T-helper 2 cell treated with Interferon-gamma antibody and Interleukin-4, amounts not matched to agents 5 μg/mL and 100 μg/mL, for 36 hours (primary cell): Measurements from ENCODE around the gene GLUD1.
"Not testable (repeated sequence)": the region's sequence is repeated elsewhere in the genome, so short reads cannot be mapped to it uniquely, and the experiment has no call there.

Experiments
- DNase-seq: peaks from one replicate; pipeline ENCODE4 v3.0.0; 2021; ENCODE audit warnings: low spot score
- H3K27ac Mint-ChIP-seq: one replicate; pipeline ENCODE4 v1.8.0; 2021; ENCODE audit warnings: mild to moderate bottlenecking, mixed read lengths
- H3K27me3 Mint-ChIP-seq: one replicate; pipeline ENCODE4 v1.8.0; 2021; ENCODE audit warnings: low read depth, mixed read lengths
- H3K36me3 Mint-ChIP-seq: one replicate; pipeline ENCODE4 v1.8.0; 2021; ENCODE audit warnings: low read depth, mixed read lengths
- H3K4me1 Mint-ChIP-seq: one replicate; pipeline ENCODE4 v1.8.0; 2021; ENCODE audit warnings: low read depth, mixed read lengths
- H3K4me3 Mint-ChIP-seq: one replicate; pipeline ENCODE4 v1.8.0; 2022; ENCODE audit warnings: mild to moderate bottlenecking, moderate library complexity, mixed read lengths
- H3K9me3 Mint-ChIP-seq: one replicate; pipeline ENCODE4 v1.8.0; 2021; ENCODE audit warnings: mixed read lengths

The GLUD1 gene

DNA sequence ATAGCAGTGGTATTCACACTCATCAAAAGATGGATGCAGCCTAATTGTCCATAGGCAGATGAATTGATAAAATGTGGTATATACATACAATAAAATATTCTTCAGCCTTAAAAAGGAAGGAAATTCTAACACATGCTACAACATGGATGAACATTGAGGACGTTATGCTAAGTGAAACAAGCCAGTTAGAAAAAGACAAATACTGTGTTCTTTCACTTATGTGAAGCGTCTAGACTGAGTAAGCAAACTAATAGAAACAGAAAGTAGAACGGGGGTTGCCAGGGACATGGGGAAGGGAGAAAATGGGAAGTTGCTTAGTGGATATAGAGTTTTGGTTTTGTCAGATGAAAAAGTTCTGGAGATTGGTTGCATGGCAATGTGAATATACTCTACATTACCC is 81.1 kb downstream of the GLUD1 start:
- H3K4me1 Mint-ChIP-seq, H3K27me3 Mint-ChIP-seq, H3K27ac Mint-ChIP-seq, DNase-seq, H3K9me3 Mint-ChIP-seq, H3K36me3 Mint-ChIP-seq: not testable (repeated sequence)
- peak overlapping the region; percentile 18 for H3K4me3 Mint-ChIP-seq

DNA sequence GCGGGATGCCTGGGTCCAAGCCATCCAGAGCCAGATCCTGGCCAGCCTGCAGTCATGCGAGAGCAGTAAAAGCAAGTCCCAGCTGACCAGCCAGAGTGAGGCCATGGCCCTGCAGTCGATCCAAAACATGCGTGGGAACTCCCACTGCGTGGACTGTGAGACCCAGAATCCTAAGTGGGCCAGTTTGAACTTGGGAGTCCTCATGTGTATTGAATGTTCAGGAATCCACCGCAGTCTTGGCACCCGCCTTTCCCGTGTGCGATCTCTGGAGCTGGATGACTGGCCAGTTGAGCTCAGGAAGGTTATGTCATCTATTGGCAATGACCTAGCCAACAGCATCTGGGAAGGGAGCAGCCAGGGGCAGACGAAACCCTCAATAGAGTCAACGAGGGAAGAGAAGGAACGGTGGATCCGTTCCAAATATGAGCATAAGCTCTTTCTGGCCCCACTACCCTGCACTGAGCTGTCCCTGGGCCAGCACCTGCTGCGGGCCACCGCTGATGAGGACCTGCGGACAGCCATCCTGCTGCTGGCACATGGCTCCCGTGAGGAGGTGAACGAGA is 85.4 kb downstream of the GLUD1 start:
- not testable (repeated sequence) for H3K9me3 Mint-ChIP-seq, H3K4me1 Mint-ChIP-seq, H3K27me3 Mint-ChIP-seq, DNase-seq, H3K36me3 Mint-ChIP-seq, H3K27ac Mint-ChIP-seq, H3K4me3 Mint-ChIP-seq

DNA sequence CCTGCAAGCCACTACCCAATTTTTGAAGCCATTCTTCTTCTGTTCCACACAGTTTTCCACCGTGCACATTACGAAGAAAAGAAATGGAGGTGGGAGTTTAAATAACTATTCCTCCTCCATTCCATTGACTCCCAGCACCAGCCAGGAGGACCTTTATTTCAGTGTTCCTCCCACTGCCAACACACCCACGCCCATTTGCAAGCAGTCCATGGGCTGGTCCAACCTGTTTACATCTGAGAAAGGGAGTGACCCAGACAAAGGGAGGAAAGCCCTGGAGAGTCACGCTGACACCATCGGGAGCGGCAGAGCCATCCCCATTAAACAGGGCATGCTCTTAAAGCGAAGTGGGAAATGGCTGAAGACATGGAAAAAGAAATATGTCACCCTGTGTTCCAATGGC is 86.3 kb downstream of the GLUD1 start:
- not testable (repeated sequence) for H3K36me3 Mint-ChIP-seq, H3K27me3 Mint-ChIP-seq, H3K27ac Mint-ChIP-seq, H3K9me3 Mint-ChIP-seq, H3K4me1 Mint-ChIP-seq, H3K4me3 Mint-ChIP-seq, DNase-seq

DNA sequence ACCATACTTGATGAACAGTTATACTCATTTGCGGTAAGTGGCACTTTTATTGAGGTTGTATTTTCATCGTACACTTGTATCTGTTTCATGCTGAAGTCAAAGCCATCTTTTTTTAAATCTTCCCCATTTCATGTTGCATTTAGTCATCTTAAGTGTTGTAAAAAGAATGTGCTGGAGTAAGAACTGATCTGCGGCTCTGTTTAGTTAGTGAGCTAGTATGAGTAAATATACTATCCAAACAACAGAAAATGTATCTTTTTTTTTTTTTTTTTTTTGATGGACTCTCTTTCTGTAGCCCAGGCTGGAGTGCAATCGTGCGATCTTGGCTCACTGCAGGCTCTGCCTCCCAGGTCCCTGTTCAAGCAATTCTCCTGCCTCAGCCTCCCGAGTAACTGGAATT is 87.0 kb downstream of the GLUD1 start:
- not testable (repeated sequence) for H3K27me3 Mint-ChIP-seq, DNase-seq, H3K36me3 Mint-ChIP-seq, H3K4me3 Mint-ChIP-seq, H3K4me1 Mint-ChIP-seq, H3K9me3 Mint-ChIP-seq, H3K27ac Mint-ChIP-seq

DNA sequence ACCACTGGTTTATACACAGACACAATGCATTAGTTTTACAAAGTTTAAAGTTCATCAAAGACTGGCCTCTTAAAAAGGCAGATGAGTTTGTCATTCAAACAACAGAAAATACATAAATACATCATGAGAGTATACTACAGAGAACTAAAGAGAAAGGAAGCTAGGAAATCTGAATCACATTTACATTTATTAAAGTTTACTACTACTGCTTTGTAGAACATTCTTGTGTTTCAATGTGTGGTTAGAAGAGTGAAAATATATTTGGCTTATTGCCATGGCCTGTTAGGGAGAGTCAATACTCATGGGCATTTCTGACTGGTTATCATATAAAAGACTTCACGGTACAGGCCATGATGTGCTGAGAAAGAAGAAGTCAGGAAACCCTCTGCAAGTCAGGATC is 87.5 kb downstream of the GLUD1 start:
- H3K9me3 Mint-ChIP-seq, DNase-seq, H3K4me3 Mint-ChIP-seq, H3K36me3 Mint-ChIP-seq, H3K4me1 Mint-ChIP-seq, H3K27ac Mint-ChIP-seq, H3K27me3 Mint-ChIP-seq: not testable (repeated sequence)

DNA sequence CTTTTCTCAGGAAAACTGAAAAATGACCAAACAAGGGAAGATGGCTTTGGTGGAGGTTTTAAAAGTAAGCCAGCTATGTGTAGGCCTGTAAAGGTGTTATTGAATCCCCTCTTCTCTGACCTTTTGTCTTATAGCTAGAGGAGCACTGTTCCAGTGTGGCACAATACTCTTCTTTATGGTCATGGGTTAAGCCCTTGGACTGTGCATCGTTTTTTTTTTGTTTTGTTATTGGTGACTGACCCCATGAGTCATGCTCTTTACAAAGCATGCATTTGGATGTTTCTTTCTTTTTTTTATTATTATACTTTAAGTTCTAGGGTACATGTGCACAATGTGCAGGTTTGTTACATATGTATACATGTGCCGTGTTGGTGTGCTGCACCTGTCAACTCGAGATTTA is 94.2 kb downstream of the GLUD1 start:
- no peak for DNase-seq
- no peak overlapping the region for H3K4me3 Mint-ChIP-seq
- H3K4me1 Mint-ChIP-seq = no peaks in the 10 kb centered on the region
- no peaks in the 10 kb centered on the region for H3K27me3 Mint-ChIP-seq
- no peaks in the 10 kb centered on the region for H3K9me3 Mint-ChIP-seq
- no peak overlapping the region for H3K27ac Mint-ChIP-seq
- H3K36me3 Mint-ChIP-seq = no peaks in the 10 kb centered on the region
